H1 (cell line): ENCODE data around the gene NUDT3.

Experiments used
- CTCF ChIP-seq, 3 experiments: IDR thresholded peaks; 1 replicate in 2 of 3; 2 replicates in 1 of 3; pipeline versions ENCODE4 v1.5.1 to v1.6.1; 2011; ENCODE audit warnings: low read length in 3 of 3, mild to moderate bottlenecking in 3 of 3, inconsistent platforms in 2 of 3, low read depth in 1 of 3, moderate library complexity in 1 of 3; ENCODE audit not compliant: insufficient read depth in 1 of 3; ENCODE audit errors: control extremely low read depth in 1 of 3
- EP300 ChIP-seq, 2 experiments: IDR thresholded peaks; 1 replicate in 1 of 2; 2 replicates in 1 of 2; pipeline ENCODE4 v1.6.1; 2011 to 2012; ENCODE audit warnings: low read depth in 2 of 2, low read length in 2 of 2, mild to moderate bottlenecking in 2 of 2, borderline replicate concordance in 1 of 2, inconsistent platforms in 1 of 2, moderate library complexity in 1 of 2
- FOSL1 ChIP-seq: IDR thresholded peaks from 2 replicates; pipeline ENCODE4 v1.6.1; 2011; ENCODE audit warnings: mild to moderate bottlenecking, low read depth, low read length, moderate library complexity; ENCODE audit not compliant: insufficient read depth
- GTF2F1 ChIP-seq: IDR thresholded peaks from 2 replicates; pipeline ENCODE4 v1.6.1; 2012; ENCODE audit warnings: low read depth, low read length, improper control_type of control experiment, borderline replicate concordance
- JUN ChIP-seq: IDR thresholded peaks from 2 replicates; pipeline ENCODE4 v1.6.1; 2011; ENCODE audit warnings: low read depth, mild to moderate bottlenecking, improper control_type of control experiment, low read length
- JUND ChIP-seq: IDR thresholded peaks from 2 replicates; pipeline ENCODE4 v1.6.1; 2011; ENCODE audit warnings: mild to moderate bottlenecking, improper control_type of control experiment, low read length
- MAFK ChIP-seq: IDR thresholded peaks from 2 replicates; pipeline ENCODE4 v1.6.1; 2012; ENCODE audit warnings: low read depth, mild to moderate bottlenecking, improper control_type of control experiment, low read length
- RBBP5 ChIP-seq: IDR thresholded peaks from 2 replicates; pipeline ENCODE4 v1.7.1; 2012; ENCODE audit warnings: low read depth, mild to moderate bottlenecking, inconsistent platforms, low read length, moderate library complexity, borderline replicate concordance
- SAP30 ChIP-seq: fragments of 300-600 bp; sonication (generic); IDR thresholded peaks from 2 replicates; pipeline ENCODE4 v1.7.1; 2012; ENCODE audit warnings: low read length, moderate library complexity, mild to moderate bottlenecking, inconsistent platforms; ENCODE audit not compliant: insufficient read depth, insufficient replicate concordance
- SP1 ChIP-seq: IDR thresholded peaks from 2 replicates; pipeline ENCODE4 v1.6.1; 2011; ENCODE audit warnings: low read depth, low read length
- SRF ChIP-seq: IDR thresholded peaks from 2 replicates; pipeline ENCODE4 v1.6.1; 2011; ENCODE audit warnings: mild to moderate bottlenecking, low read depth, low read length, moderate library complexity
- YY1 ChIP-seq: IDR thresholded peaks from 2 replicates; pipeline ENCODE4 v1.6.1; 2011; ENCODE audit warnings: low read depth, mild to moderate bottlenecking, low read length

- peak; percentile 98 for TF ChIP-seq RBBP5
- no peak for TF ChIP-seq MAFK
- TF ChIP-seq CTCF (IDR thresholded peaks at IDR 0.05; ENCODE audit: control extremely low read depth in 1 of 3, insufficient read depth in 1 of 3, low read depth in 1 of 3, low read length in 3 of 3): peak; percentile 75 to 85 (median 81)
- no peak for TF ChIP-seq GTF2F1
- TF ChIP-seq SP1: no peak
- no peak for TF ChIP-seq JUN
- TF ChIP-seq SRF: no peak
- TF ChIP-seq JUND: no peak
- TF ChIP-seq SAP30: no peak
- TF ChIP-seq YY1: peak; percentile 95
- TF ChIP-seq EP300 (IDR thresholded peaks at IDR 0.05; ENCODE audit: borderline replicate concordance in 1 of 2, low read depth in 2 of 2, low read length in 2 of 2): no peak
- TF ChIP-seq FOSL1: peak; percentile 96
Measured at GRCh38 chr6:34392497-34393190, at the start of gene NUDT3.
